GM18951 (cell line): ENCODE data around the gene OTULIN.

Source experiments
- POLR2A ChIP-seq: IDR thresholded peaks from 4 replicates; pipeline ENCODE4 v1.6.1; 2011; ENCODE audit warnings: mild to moderate bottlenecking; ENCODE audit not compliant: insufficient read length, insufficient read depth; ENCODE audit errors: extremely low read depth
- in situ Hi-C: fragments of 300-500 bp; cut with MboI; formaldehyde crosslinking; loops from one replicate; pipeline ENCODE4 v1.12.0; 2022; ENCODE audit warnings: low sequenced_read_pairs, mixed read lengths, inconsistent platforms; ENCODE audit not compliant: unreplicated experiment

Gene OTULIN

GRCh38 chr5:14659821-14660607, 4.5 kb upstream of the OTULIN start:
- in situ Hi-C loops = loop anchor here (25.0 kb wide), 1 partner anchor 498 kb away; no protein-coding TSS in a partner anchor

DNA sequence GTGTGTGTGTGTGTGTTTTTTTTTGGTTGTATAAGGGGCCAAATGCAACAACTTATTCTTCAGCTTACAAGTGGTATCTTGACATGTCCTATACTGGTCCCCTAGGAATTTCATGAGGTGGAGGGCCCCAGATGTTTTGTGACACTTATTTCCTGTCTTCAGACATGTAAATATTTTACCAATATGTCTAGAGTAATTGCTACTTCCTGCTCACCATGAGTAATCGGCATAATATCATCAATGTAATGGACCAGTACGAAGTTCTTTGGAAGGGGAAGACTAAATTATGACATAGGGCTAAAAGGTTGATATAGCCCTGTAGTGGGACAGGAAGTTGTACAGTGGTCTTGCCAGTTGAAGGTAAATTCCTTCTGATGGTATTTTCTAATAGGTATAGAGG, 3.7 kb upstream of the OTULIN start:
- TF ChIP-seq POLR2A = no peak
- in situ Hi-C loops = loop anchor here (25.0 kb wide), 1 partner anchor 499 kb away; no protein-coding TSS in a partner anchor

More at GRCh38 chr5:14659821-14660607, 4.5 kb upstream of the OTULIN start:
- no peak for TF ChIP-seq POLR2A

DNA sequence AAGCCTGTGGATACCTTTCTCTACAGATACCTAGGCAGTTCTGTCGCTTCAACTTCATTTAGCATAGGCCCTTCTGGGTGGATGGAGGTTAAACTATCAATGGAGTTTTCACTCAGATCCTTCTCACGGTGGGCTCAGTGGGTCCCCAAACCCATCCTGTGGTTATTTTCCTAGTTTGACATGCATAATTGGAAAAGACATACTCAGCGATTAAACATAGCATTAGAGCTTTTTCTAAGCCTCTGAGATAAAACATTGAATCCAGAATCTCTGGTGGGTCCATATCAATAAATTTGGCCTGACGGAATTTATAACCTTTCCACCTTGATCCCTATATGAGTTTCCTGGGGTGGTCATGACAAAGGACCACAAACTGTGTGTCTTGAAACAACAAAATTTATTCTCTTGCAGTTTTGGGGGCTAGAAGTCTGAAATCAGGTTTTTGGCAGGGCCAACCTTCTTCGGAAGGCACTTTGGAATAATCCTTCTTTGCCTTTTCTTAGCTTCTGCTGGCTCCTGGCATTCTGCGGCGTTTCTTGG, 1.7 kb upstream of the OTULIN start:
- in situ Hi-C loops = loop anchor here (25.0 kb wide), 1 partner anchor 500 kb away; no protein-coding TSS in a partner anchor
- no peak for TF ChIP-seq POLR2A

DNA sequence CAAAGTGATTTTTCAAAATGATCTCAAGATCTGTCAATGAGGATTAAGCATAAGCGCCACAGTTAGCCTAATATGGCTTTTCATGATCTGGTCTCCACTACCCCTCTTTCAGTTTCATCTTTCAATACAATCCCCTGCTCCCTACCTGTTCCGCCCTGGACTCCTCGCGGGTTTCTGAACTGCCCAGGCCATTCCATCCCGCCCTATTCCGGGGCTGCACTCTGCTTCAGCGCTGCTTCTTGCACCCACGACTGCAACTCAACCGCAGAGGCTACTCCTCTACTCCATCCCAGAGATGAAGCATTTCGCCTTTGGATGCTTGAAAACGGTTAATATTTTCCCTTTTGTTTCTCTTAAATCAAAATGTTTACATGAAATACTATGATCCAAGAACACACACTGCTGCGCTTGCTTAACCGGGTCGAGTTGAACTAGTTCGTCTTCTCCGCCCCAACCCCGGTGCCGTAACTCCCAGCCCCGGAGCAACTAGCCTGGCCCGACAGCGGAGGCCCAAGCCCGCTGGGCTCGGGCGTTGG, 716 bp upstream of the OTULIN start:
- in situ Hi-C loops = loop anchor here (25.0 kb wide), 1 partner anchor 502 kb away; no protein-coding TSS in a partner anchor
- TF ChIP-seq POLR2A = no peak

DNA sequence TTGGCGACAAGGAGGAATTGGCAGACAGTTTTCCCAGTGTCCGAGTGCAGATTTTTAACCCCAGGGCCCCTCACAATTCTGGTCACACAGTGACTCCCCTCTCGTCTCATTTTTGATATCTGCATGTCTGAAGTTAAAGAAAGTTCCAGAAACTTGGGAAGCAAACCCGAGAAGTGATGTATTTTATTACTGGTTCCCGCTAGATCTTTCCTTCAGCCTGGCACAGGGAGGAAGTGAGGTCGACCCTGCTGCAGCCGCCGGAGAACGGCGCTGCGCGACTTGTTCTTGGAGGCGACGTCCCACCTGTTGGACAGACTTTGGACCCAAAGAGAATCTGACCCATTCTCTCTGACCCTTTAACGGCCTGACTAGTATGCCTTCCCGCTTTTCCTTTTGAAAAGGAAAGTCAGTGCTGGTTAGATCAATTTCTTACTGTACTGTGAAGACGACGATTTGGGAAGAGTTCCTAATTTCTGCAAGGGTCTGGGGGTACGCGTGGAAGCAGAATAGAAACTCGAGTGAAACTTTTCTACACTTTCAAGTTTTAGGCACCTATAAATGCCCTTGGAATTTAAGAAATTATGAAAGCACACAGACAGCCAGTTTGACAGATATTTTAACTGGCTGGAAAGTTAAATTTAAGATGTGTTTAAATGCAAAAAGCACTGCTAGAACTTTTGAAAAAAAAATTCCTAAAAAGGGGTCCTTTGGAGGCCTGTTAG, 744 bp downstream of the OTULIN start:
- in situ Hi-C loops = loop anchor here (25.0 kb wide), 1 partner anchor 503 kb away; no protein-coding TSS in a partner anchor

GRCh38 chr5:14665949-14666348, 1.4 kb downstream of the OTULIN start:
- in situ Hi-C loops = loop anchor here (25.0 kb wide), 1 partner anchor 504 kb away; no protein-coding TSS in a partner anchor
- peak; percentile 51 for TF ChIP-seq POLR2A

More for the DNA sequence above, 744 bp downstream of the OTULIN start:
- TF ChIP-seq POLR2A = no peak

GRCh38 chr5:14666357-14666756, 1.8 kb downstream of the OTULIN start:
- in situ Hi-C loops = loop anchor here (25.0 kb wide), 1 partner anchor 504 kb away; no protein-coding TSS in a partner anchor

GRCh38 chr5:14667290-14667689, 2.8 kb downstream of the OTULIN start:
- TF ChIP-seq POLR2A = no peak
- in situ Hi-C loops = loop anchor here (25.0 kb wide), 1 partner anchor 505 kb away; no protein-coding TSS in a partner anchor

More at GRCh38 chr5:14666357-14666756, 1.8 kb downstream of the OTULIN start:
- TF ChIP-seq POLR2A = no peak

- TF ChIP-seq POLR2A = no peak
- in situ Hi-C loops = loop anchor here (25.0 kb wide), 1 partner anchor 505 kb away; no protein-coding TSS in a partner anchor
Measured at GRCh38 chr5:14667770-14668169, 3.3 kb downstream of the OTULIN start.

GRCh38 chr5:14668181-14668591, 3.7 kb downstream of the OTULIN start:
- no peak for TF ChIP-seq POLR2A

DNA sequence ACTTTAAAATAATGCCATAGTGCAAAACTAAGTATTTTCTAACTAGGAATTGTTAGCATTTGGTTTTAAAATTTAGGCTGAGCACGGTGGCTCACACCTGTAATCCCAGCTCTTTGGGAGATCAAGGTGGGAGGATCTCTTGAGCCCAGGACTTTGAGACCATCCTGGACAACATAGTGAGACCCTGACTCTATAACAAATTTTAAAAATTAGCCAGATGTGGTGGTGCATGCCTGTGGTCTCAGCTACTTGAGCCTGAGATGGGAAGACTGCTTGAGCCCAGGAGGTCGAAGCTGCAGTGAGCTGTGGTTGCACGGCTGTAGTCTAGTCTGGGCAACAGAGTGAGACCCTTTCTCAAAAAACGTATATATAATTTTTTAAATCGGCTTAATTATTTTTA, 4.9 kb downstream of the OTULIN start:
- in situ Hi-C loops = loop anchor here (25.0 kb wide), 1 partner anchor 507 kb away; no protein-coding TSS in a partner anchor
- no peak for TF ChIP-seq POLR2A

More at GRCh38 chr5:14668181-14668591, 3.7 kb downstream of the OTULIN start:
- in situ Hi-C loops = loop anchor here (25.0 kb wide), 1 partner anchor 506 kb away; no protein-coding TSS in a partner anchor

GRCh38 chr5:14669975-14670374, 5.5 kb downstream of the OTULIN start:
- in situ Hi-C loops = loop anchor here (25.0 kb wide), 1 partner anchor 508 kb away; no protein-coding TSS in a partner anchor
- TF ChIP-seq POLR2A = no peak

GRCh38 chr5:14671414-14671813, 6.9 kb downstream of the OTULIN start:
- in situ Hi-C loops = loop anchor here (25.0 kb wide), 1 partner anchor 509 kb away; no protein-coding TSS in a partner anchor
- TF ChIP-seq POLR2A = no peak

GRCh38 chr5:14672082-14672481, 7.6 kb downstream of the OTULIN start:
- TF ChIP-seq POLR2A = no peak
- in situ Hi-C loops = loop anchor here (25.0 kb wide), 1 partner anchor 510 kb away; no protein-coding TSS in a partner anchor
